AG09319 (cell line): ENCODE measurements around the gene PIKFYVE.

Experiments
- DNase-seq: peaks from one replicate; pipeline ENCODE4 v3.0.0-alpha.2; 2010; ENCODE audit warnings: low read depth; ENCODE audit errors: extremely low read depth
- TF ChIP-seq, protein P1 (sequence below): IDR thresholded peaks from 2 replicates; pipeline ENCODE4 v1.5.1; 2011; ENCODE audit warnings: low read depth, mild to moderate bottlenecking, inconsistent platforms, low read length, moderate library complexity

PIKFYVE gene

DNA sequence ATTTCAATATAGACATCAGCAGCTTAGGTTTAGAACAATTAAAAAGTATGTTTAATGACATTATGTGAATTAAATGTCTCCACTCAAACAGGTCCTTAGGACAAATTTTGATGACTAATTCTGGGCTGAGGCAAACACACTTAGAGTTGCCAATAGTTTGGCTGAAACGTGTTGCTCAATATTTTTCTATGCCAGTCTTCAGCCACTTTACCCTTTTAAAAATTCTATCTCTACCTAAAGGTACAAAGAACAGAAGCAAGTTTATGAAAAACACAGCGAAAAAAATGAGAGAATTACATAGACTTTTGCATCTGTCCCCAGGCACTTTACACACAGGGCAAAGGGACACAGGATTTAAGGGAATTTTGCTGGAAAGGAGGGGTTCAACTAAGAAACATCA is 15.7 kb upstream of the PIKFYVE start:
- no peak for DNase-seq
- TF ChIP-seq, protein P1, sequence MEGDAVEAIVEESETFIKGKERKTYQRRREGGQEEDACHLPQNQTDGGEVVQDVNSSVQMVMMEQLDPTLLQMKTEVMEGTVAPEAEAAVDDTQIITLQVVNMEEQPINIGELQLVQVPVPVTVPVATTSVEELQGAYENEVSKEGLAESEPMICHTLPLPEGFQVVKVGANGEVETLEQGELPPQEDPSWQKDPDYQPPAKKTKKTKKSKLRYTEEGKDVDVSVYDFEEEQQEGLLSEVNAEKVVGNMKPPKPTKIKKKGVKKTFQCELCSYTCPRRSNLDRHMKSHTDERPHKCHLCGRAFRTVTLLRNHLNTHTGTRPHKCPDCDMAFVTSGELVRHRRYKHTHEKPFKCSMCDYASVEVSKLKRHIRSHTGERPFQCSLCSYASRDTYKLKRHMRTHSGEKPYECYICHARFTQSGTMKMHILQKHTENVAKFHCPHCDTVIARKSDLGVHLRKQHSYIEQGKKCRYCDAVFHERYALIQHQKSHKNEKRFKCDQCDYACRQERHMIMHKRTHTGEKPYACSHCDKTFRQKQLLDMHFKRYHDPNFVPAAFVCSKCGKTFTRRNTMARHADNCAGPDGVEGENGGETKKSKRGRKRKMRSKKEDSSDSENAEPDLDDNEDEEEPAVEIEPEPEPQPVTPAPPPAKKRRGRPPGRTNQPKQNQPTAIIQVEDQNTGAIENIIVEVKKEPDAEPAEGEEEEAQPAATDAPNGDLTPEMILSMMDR = no peak

DNA sequence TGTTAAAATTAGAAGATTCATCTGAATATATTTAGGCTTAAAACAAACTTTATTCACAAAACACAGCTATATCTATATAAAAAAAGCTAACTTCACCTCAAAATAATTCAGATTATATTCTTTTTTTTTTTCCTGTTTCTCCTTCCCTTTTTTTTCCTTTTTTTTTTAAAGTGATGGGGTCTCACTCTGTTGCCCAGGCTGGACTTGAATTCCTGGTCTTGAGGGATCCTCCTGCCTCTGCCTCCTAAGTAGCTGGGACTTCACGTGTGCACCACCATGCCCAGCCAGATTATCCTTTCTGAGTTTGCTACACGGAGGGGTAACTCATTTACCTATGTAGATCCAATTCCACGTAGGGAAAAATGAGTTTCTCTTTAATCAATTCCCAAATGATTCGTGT is 15.0 kb upstream of the PIKFYVE start:
- TF ChIP-seq, protein P1 = no peak
- no peak for DNase-seq

DNA sequence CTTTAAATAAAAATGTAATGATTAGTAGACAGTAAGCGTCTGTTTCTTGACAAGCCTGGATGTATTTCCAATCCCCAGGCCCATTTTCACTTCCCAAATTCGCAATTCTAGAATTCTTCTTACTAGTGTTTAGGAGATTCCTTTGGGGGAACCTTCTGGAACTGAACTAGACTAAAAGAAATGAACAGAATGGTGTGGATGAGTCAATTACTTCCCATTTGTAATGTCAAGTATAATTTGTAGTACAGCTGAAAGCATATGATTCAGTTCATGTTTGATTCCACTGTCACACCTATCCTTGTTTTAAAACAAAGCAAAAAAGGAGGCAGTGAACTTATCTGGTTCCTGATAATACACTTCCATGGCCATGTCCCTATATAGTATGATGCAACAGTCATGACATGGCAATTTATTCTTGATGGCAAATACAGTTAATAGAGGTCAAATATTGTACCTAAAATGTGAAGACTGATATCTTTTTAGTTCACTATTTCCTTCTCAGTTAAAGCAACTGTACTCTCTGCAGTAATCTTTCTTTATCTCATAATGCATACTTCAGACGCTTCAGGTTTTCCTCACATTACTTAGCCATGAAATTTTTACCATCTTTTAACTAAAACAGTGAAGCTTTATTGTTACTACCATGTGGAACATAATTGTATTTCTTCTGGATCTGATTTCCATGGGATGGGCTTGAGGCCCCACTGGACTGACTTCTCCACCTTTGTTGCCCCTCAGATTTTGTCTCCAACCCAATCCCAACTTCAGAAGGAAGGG is 13.2 kb upstream of the PIKFYVE start:
- no peak for DNase-seq
- TF ChIP-seq, protein P1 = no peak

DNA sequence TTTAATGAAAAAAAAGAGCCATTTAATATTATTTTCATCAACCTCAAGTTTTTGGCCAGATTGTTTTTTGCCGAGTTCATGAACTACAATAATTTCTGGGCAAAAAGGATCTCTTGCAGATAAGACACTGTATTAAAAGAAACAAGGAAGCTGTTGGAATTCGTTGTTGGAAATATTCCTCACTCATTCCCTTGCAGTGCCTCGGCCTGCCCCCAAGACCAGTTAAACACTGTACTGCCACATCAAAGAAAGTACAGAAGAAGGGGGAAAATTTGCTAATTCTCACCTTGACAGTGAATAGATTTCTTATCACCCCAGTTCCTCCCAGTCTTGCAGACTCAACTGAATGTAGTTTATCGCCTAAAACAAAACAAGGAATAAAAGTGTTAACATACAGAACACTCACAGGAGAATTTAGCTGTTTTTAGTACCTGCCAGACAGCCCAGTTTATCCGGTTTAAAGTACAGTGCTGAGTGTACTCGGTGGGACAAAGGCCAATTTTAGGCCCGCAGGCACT is 12.4 kb upstream of the PIKFYVE start:
- DNase-seq = no peak
- TF ChIP-seq, protein P1 = no peak

DNA sequence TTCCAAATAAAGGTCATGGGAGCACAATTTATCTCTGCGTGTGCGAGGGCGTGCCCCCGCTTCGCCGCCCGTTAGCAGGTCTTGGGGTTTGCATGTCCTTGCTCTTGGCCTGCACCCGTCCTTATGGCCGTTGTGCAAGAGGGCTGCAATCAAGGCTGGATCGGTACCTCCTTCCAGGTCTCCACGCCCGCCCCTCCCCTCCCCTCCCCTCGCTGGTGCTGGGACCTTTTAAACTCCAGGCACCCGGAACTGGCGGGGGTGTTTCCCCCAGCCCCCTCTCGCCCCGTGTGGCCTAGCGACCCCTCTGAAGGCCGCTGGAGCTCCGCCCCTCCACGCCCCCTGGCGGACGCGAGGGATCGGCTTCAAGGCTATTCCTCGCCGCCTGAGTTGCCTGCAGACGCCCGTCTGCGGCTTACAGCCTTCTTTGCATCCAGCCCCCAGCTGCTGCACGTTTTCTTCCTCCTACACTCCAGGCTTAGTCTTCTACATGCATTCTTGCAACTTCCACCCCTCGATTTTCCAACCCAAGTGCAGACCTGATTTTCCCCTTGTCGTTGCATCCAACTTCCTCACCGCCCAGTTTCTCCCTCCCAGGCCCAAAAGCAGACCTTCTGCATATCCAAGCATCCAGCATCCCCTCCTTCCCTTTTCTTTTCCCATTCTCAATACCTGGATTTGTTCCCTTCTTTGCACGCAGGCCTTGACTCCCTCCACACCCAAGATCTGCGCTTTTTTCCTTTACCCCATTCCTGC is 11.8 kb upstream of the PIKFYVE start:
- DNase-seq = peak; percentile 48
- TF ChIP-seq, protein P1 = peak; percentile 80

DNA sequence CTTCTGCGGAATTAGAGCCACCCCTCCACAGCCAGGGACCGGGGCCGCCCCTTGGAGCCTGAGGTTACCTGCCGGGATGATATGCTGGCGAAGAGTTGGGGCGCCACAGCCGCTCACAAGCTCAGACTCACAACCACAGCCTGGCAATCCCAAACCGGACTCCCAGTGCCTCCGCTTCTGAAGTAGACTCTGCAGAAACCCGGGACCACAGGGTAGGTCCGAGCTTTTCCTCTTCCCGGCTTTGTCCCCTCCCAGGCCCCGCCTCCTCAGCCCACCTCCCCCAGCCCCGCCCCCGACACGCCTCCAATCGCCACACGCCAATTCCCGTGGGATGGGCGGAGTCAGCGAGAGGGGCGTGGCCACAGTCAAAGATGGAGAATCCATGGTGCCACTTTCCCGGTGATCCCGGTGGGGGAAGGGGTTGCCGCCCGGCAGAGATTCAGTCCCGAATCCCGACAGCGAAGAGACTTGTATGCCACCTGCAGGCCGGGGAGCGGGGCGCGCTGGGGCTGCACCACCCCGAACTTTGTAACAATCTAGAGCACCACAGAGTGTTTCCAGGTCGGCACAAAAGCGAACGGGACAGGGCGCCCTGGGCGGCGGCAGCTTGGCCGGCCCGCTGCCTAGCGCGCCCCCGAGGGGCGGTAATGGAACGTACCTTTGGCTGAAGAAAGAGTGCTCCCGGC is 11.0 kb upstream of the PIKFYVE start, which contains the start of gene IDH1:
Gene IDH1 (minus strand): TSS at position 201 of the 686 bp plus-strand sequence. CDS start 3,520 bp downstream, outside the sequence.
- peak; percentile 81 for DNase-seq
- TF ChIP-seq, protein P1 = peak; percentile 48
